NCI-H1694 (cell line): ENCODE data around the gene HAGH.

Experiments used
- DNase-seq: peaks from one replicate; lab custom pipeline; 2025; lab: John Stamatoyannopoulos, UW

Gene HAGH

DNA sequence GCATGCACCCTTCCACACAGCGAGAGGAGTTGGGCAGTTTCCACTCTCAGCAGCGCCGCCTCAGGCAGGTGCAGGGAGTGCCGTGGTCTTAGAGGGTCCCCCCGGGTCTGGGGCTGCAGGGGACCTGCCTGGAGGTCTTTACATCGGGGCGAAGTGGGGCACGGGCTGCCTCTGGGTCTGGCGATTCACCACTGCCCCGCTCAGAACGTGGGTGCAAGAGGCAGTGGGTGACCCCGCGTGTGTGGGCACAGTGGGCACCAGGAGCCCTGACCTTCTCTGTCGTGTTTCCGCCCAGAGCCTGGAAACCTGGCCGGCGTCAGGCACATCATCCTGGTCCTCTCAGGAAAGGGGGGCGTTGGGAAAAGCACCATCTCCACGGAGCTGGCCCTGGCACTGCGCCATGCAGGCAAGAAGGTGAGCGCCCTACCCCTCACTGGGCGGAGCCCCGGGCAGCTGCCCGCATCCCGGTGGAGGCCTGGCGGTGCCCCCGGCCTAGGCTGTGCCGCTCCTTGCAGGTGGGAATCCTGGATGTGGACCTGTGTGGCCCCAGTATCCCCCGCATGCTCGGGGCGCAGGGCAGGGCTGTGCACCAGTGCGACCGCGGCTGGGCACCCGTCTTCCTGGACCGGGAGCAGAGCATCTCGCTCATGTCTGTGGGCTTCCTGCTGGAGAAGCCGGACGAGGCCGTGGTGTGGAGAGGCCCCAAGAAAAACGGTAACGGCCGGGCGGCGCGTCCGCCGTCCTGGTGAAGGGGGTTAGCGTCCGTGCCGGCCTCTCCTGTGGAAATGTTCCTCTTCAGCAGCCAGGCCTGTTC lies 40.2 kb downstream of the HAGH start:
- DNase-seq = no peak

DNA sequence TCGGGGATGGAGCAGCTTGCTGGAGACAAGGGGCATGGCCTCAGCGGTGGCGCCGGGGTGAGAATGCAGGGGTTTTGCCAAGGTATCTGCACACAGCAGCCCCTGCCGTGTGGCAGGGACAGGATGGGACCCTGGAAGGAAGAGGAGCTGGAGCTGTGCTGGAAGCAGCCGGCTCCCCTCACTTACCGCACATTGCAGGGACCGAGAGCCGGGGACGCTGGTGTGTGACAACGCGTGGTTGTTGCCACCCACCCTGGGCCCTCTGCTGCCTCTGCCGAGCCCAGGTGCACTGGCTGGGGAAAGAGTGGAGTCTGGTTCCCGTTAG lies 40.8 kb downstream of the HAGH start:
- DNase-seq = no peak

DNA sequence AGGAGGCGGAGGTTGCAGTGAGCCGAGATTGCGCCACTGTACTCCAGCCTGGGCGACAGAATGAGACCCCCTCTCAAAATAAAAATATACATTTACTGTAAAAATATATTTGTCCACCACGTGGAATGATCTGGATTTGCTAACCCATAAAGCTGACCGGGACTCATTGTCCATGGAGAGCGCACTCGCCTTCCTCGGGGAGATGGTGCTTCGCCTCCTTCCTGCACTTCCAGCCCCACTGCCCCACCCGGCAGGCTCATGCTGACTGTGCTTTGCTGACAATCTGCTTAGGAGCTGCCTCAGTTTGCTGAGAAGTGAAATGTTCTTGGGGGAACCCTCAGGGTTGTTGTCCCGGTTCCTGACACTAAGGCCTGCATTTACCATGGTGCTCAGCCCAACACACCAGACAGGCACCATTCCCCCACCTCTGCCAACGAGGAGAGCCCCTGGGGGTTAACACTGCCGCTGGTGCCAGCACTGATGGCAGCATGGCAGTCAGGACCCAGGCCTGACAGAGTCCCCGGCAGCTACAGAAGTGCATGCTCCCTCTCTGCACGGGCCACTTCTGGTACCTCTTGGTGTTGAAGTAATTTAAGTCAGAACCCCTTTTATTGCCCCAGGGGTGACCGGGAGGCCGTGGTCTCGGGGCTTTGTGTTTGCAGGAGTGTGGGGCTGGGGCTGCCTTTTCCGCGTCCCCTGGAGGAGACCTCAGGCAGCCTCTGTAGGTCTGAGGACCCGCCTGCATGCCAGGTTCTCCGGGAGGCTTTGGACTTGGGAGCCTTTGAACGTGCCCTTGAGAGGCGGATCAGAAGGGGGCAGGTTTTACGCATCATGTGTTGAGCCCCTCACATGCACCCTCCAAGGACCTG lies 41.4 kb downstream of the HAGH start:
- no peak for DNase-seq

DNA sequence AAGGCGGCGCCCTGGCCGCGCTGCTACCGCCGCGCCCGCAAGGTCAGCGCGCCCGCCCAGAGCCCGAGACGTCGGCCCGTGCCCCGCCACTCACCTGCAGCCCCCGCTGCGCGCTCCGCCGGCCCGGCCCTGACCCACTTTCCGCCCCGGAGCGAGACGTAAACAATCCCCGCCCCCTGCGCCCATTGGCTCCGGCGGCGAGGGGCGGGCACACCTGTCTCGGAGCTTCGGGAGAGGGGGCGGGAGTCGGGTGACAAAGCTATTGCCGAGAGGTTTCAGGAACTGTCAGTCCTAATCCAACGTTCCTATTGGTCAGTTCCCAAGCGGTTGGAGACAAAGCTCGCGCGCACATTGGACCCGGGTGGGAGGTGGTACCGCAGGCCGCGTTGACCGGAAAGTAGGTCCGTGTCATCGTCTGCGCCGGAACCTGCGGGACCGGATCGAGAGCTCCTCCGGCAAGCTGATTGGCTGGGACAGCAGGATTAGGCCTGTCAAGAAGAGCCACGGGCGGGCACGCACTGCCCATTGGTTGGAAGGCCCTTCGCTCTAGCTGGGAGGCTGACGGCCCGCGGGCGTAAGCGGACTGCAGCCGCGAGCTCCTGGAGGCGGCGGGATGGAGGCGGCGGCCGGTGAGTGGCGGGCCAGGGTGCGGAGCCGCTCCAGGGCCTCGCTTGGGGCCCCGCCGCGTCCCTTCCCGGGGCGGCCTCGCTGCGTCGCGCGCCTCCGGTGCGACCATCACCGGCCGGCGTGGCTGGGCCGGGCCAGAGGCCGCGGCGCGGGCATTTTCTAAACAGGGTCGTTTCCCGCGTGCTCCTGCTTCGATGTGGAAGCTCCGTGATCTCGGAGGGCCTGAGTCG lies 44.0 kb downstream of the HAGH start, which contains the start of the genes NUBP2 and SPSB3:
Gene NUBP2 (plus strand): TSS at position 553 of the 857 bp plus-strand sequence. CDS start 61 bp downstream, at position 614.
Gene SPSB3 (minus strand): TSS at position 164 of the 857 bp plus-strand sequence. CDS start 1,088 bp downstream, outside the sequence.
- DNase-seq = peak; percentile 98

DNA sequence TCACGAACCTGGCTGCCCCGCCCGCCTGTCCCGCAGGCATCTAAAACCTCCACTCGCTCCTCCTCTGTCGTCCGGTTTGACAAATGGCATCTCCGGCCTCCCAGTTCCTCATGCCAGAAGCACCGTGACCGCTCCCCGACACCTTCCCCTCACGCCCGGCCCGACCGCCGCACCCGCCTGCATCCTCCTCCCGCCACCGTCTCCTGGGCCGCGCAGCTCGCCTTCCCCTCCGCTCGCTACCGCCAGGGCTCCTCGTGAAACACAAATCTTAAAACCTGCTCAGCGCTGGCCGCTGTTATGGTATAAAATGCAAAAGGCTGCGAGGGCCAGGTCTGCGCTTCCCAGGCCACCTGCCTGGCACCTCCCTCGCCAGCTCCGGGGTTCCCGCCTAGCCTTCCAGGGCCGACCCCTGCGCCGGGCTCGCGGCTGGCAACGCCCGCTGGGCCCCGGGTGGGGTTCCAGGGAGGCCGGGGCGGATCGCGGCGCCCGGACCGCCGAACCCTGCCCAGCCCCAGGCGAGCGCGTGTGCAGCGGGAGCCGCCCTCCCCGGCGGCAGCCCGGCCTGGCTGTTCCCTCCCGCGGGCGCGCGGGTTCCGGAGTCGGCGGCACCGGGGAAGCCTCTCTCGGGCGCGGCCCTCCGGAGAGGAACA lies 44.7 kb downstream of the HAGH start:
- no peak for DNase-seq

DNA sequence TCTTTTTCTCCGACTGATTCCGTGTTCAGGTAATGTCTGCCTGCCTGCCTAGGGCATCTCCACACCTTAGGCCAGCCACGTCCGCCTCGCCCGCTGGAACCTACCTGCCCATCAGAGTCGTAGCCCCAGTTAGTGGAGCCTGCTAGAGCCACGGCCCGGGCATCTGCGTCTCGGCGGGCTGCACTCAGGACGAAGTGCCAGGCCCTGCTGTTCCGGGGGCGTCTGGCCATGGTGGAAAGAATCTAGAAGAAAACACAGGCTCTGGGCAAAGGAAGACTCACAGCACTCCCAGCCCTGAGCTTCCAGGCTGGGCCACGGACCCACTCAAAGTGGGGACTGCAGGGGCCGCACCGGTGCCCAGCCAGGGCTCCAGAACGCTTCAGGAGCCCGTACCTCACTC lies 45.4 kb downstream of the HAGH start:
- no peak for DNase-seq

DNA sequence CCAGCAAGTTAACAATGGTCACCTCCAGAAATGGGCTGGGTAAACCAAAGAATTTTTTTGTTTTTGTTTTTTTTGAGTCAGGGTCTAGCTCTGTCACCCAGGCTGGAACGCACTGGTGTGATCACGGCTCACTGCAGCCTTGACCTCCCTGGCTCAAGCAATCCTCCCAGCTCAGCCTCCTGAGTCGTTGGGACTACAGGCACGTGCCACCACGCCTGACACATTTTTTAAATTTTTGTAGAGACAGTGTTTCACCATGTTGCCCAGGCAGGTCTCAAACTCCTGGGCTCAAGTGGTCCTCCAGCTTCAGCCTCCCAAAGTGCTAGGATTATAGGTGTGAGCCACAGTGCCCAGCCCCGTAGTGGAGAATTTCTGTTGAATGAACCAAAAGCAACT lies 46.0 kb downstream of the HAGH start:
- DNase-seq = no peak

DNA sequence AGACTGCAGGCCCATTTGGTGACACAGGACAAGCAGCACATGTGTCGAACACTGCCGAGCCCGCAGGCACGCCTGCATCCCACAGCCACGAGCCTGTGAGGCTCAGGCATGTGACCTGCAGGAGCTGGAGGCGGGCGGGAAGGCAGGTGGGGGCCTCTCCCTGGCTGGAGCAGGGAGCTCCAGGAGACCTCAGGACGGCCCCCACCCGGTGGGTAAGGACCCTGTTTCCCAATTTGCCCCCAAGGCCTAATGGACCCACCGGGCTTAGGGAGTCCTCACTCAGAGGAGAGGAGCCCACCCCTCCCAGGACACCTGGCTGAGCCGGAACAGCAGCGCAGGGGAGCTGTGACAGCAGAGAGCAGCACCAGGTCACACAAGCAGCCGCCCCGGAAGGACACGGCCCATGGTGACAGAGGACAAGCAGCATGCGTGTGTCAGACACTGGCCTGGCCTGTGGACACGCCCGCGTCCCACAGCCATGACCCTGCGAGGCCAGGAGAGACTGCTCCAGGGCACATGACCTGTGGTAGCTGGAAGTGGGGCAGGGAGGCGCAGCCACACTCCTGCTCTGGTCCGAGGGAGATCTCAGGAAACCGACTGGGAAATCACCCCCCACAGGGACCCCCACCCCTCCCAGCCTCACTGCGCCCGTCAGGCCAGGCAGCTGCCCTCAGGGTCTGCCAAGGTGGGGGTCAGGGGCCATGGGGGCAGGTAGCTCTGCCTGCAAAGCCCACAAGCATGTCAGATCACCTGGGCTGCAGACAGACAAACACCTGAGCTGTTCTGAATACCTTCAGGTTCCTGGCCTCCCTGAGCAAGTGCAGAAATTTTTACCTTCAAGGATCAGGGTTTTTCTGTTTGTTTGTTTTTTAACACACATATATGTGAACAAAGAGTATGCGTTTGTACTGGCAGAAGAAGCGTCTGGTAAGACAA lies 46.6 kb downstream of the HAGH start:
- no peak for DNase-seq

DNA sequence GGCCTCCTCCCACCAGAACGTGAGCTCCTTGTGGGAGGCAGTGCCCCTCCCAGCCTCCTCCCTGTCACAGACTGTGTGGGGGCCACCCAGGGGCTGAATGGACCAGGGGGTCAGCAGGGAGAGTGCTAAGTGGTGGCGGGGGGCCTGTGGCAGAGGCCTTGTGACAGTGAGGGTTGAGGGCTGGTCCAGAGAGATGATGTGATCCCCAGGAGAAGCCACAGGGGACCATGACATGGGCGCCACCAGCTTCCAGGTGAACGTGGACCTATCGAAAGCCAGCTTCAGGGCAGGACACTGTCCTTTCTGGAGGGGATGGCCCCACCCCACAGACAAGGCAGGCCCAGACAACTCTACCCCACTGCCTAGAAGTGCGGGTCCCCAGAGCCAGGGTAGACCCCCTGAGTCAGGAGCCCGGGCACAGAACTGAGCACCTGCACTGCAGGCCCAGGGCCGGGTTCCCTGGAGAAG lies 47.4 kb downstream of the HAGH start:
- no peak for DNase-seq

DNA sequence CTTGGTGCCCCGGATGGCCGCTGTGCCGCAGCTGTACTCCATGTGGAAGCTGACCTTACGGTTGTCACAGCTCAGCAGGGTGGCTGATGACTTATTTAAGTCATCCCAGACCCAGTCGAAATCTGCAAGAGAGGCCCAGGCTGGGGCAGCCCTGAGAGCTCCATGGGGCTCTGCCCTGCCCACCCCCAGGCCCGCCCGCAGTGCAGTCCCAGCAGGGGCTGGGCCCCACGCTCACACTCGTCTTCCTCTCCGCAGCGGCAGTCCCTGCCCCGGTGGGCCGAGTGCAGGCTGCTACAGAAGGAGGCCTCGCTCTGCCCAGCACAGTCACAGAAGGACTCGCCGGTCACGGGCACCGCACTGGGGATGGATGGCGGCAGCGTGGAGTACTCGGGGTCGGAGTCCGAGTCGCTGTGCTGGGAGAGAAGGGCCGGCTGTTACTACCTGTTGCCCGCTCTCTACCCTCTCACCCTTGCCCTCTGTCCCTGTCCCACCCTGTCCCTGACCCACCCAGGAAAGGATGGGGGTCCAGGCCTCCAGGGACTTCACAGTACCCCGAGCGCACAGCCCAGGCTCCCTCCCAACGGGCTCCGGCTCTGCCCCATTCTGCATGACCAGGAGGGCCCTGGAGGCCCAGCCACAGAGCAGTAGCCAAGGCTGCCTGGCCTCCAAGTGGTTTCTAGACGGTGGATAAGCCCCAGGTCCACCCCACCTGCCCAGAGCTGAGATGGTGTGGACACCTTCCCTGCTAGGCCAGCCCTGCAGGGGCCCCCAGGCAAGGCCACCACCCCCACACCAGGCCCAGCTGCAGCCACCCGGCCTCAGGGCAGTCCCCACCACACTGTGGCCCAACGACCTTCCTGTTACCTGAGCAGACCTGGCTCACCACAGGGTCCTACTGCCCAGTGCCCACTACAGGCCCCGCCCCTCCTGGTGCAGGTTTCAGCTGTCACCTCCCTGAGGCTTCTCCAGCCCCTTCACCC lies 48.1 kb downstream of the HAGH start:
- DNase-seq = no peak

DNA sequence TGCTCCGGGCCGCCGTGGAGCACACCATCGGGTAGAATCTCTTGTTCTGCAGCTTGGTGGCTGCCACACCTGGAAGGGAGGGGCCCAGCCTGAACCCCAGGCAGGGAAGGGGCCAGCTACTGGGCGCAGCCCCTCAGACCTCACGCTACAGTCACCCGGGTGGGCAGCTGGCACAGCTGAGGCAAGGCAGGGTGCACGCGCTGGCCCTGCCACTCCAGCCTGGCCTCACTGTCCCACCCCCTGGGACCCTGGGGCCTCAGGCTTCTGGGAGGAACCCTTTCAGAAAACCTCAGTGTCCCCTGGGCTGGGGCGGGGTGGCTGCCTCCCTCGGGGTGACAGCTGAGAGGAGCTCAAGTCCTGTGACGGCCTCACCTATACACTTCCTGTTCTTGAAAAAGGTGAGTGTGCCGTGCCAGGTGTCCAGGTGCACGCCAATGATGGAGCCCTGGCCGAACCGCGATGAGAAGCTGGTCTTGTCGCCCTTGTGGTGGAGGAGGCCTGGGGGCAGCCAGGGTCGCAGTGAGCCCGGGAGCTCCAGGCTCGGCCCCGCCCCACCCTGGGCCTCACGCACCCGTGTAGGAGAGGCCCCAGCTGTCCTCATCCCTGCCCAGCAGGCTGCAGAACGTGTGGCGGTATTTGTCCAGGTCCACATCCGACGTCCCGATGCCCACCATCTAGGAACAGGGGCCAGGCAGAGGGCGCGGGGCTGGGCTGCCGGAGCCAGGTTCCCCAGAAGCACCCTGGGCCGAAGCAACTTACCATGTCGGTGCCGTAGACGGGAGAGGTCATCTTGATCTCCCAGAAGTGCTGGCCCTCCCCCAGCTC lies 49.0 kb downstream of the HAGH start:
- DNase-seq = no peak

DNA sequence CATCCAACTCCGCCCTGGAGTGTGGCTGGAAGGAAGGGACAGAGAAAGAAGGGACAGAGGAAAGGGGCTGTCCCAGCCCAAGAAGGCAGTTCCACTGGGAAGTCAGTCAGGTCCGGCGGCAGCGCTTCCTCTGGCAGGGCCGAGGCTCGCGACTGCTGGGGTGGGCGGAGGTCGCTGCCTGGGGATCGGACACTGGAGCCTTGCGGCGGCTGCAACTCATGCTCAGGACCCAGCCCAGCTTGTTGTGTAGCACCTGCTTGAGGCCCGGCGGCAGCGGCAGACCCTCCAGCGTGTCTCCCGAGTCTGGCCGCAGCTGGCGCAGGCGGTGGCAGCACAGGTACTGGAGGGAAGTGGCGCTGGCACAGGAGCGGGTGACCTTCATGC lies 49.6 kb downstream of the HAGH start:
- no peak for DNase-seq

DNA sequence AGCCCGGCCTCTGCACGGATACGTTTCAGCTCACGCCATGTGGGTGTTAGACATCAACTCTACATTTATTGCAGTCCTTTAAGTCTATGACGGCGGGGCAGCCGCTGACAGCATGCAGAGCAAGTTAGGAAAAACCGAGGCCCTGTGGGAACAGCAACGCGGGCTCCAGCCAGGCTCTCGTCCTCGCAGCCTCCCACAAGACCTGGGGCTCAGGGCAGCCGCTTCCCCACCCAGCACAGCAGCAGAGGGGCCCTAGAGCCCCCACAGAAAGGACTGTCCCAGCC lies 50.0 kb downstream of the HAGH start:
- no peak for DNase-seq

DNA sequence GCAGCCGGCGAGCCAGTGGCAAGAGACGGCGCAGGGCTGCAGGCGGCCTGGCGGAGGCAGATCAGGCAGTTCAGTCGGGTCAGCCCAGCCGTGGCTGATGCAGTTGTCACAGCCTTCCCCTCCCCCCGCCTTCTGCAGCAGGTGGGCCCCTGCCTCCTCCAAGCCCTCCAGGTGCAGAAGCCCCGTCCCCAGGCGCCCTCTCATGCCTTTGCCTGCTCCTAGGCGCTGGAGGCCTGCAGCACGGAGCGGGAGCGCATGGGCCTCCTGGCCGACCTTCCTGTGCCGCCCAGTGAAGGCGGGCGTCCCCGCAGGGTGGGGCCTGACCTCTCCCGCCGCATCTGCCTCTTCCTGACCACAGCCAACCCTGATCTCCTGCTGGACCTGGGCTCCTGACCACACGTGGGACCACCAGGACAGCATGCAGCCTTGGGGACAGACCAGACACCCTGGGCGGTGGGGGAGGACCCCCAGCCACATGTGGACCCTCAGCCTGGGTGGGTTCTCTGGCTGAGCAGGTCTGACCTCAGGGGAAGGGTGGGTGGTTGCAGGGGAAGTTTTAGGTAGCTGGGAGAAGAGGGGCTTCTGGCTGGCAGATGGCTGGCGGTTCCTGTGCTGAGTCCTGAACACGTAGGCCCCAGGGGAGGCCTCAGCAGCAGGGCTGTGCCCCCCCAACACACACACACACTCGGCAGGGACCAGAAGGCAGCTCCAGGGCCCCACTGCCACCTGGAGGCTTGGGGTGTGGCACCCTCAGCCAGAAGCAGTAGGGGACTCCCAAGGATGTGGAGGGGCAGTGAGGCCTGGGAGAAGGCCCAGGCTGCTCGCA lies 50.6 kb downstream of the HAGH start:
- no peak for DNase-seq

DNA sequence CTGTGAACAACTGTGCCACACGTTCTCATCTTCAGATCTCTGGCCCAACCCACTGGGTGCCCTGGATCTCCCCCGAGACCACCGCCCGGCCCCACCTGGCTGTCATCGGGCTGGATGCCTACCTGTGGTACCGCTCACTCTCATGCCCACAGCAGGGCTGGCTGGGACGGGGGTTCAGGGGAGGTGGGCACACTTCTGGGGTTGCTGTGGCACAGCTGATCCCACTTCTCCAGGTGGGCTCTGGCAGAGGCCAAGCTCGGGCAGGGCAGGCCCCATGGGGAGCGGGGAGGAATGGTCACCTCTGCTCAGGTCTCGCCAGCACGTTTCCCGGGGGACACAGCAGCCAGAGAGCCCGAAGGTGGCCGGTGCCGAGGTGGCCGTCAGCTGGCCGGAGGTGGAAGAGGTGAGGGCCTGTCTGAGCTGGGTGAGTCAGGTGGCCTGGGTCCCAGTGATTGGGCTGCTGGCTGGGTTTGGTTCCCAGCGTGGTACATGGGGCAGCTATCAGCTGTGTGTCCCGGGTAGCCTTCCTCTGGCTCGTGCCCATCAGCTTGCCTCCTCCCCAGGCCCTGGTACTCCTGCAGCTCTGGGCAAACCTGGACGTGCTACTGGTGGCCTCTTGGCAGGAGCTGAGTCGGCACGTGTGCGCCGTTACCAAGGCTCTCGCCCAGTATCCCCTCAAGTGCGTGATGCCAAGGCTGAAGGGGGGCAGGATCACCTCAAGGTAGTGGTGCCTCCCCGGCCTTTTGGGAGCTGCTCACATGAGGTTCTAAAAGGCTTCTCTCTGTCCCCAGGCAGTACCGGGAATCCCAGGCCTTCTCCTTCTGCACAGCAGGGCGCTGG lies 51.4 kb downstream of the HAGH start:
- no peak for DNase-seq

DNA sequence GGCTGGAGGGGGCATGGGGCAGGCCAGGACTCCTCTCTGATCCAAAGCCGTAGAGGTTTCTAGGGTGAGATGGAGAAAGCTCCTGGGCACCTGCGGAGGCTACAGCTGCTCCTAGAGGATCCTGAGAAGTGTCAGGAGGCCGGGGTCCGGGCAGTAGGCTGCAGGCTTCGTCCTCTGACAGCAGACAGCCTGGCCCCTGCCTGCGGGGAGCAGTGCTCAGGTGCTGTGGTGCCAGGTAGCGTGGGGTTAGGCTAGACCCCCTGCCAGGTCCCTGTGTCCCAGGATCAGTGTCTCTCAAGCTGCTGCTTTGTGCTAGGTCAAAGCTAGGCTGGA lies 52.2 kb downstream of the HAGH start:
- DNase-seq = no peak
